Measurements from ENCODE around the gene DNHD1. TPM values are rescaled to one million over a fixed set of nuclear protein-coding genes. Genes with fewer than 3 reads are reported as not detected.

DNHD1 gene
- total RNA-seq, 1 donor from 2014 or later = 17.2 TPM

- Histone ChIP-seq H3K9me3 (no peaks in the 10 kb centered on the region), H3K36me3 (peaks cover 8 to 89% of the 10 kb centered on the region in 2 donors), H3K4me1 (no peaks in the 10 kb centered on the region), H3K27ac (no peak overlapping the region), H3K4me3 (no peak overlapping the region), H3K27me3 (no peaks in the 10 kb centered on the region)
- intact Hi-C loops (cut with DNase I) = no loop called here
- no peak for TF ChIP-seq CTCF (IDR thresholded peaks at IDR 0.05)
- TF ChIP-seq POLR2AphosphoS5 (IDR thresholded peaks at IDR 0.05; ENCODE audit: insufficient read depth in 1 of 2, low read depth in 1 of 2) = no peak
- no peak for TF ChIP-seq POLR2A (IDR thresholded peaks at IDR 0.05)
- no peak for DNase-seq (ENCODE audit: extremely low spot score in 2 of 2)
Measured at GRCh38 chr11:6455070-6455469, 42.0 kb upstream of the DNHD1 start.

- no peak for DNase-seq (ENCODE audit: extremely low spot score in 2 of 2)
- intact Hi-C loops (cut with DNase I) = no loop called here
- H3K36me3 ChIP-seq = peaks cover 5 to 77% of the 10 kb centered on the region in 2 donors
- H3K27ac ChIP-seq = no peak overlapping the region
- no peaks in the 10 kb centered on the region for H3K4me1 ChIP-seq
- H3K9me3 ChIP-seq = no peaks in the 10 kb centered on the region
- TF ChIP-seq POLR2AphosphoS5 (IDR thresholded peaks at IDR 0.05; ENCODE audit: insufficient read depth in 1 of 2, low read depth in 1 of 2) (no peak), CTCF (IDR thresholded peaks at IDR 0.05) (no peak), POLR2A (IDR thresholded peaks at IDR 0.05) (no peak)
- H3K4me3 ChIP-seq = no peak overlapping the region
- H3K27me3 ChIP-seq = no peaks in the 10 kb centered on the region
Measured at GRCh38 chr11:6456361-6457073, 40.6 kb upstream of the DNHD1 start.

- Histone ChIP-seq H3K4me3 (no peak overlapping the region), H3K4me1 (no peaks in the 10 kb centered on the region), H3K9me3 (no peaks in the 10 kb centered on the region), H3K36me3 (peaks cover 5 to 65% of the 10 kb centered on the region in 2 donors), H3K27ac (no peak overlapping the region), H3K27me3 (no peaks in the 10 kb centered on the region)
- intact Hi-C loops (cut with DNase I) = no loop called here
- TF ChIP-seq CTCF (IDR thresholded peaks at IDR 0.05) = no peak
- TF ChIP-seq POLR2AphosphoS5 (IDR thresholded peaks at IDR 0.05; ENCODE audit: insufficient read depth in 1 of 2, low read depth in 1 of 2) = no peak
- TF ChIP-seq POLR2A (IDR thresholded peaks at IDR 0.05) = no peak
- DNase-seq (ENCODE audit: extremely low spot score in 2 of 2) = no peak
Measured at GRCh38 chr11:6457581-6458320, 39.3 kb upstream of the DNHD1 start.

GRCh38 chr11:6458352-6459098, 38.6 kb upstream of the DNHD1 start:
- intact Hi-C loops (cut with DNase I) = no loop called here
- H3K27me3 ChIP-seq = no peaks in the 10 kb centered on the region
- no peak overlapping the region for H3K4me3 ChIP-seq
- no peaks in the 10 kb centered on the region for H3K9me3 ChIP-seq
- no peak overlapping the region for H3K27ac ChIP-seq
- no peak for DNase-seq (ENCODE audit: extremely low spot score in 2 of 2)
- H3K4me1 ChIP-seq = no peaks in the 10 kb centered on the region
- TF ChIP-seq CTCF (IDR thresholded peaks at IDR 0.05) = no peak
- no peak for TF ChIP-seq POLR2A (IDR thresholded peaks at IDR 0.05)
- no peak for TF ChIP-seq POLR2AphosphoS5 (IDR thresholded peaks at IDR 0.05; ENCODE audit: insufficient read depth in 1 of 2, low read depth in 1 of 2)
- H3K36me3 ChIP-seq = peaks cover 5 to 63% of the 10 kb centered on the region in 2 donors

All from vagina (tissue), 2 donors.